Hematopoietic multipotent progenitor cell treated with erythropoietin and hydrocortisone succinate and interleukin-3 and kit ligand, for 6 days (in vitro differentiated cells): ENCODE data around the gene CEMP1.
"Not testable (repeated sequence)": the region's sequence is repeated elsewhere in the genome, so short reads cannot be mapped to it uniquely, and the experiment has no call there.

Experiments used
- DNase-seq: peaks from one replicate; pipeline ENCODE4 v3.0.0-alpha.2; 2015

Gene CEMP1

GRCh38 chr16:2535625-2536013 lies 4.4 kb upstream of the CEMP1 start:
- DNase-seq: no peak

- not testable (repeated sequence) for DNase-seq
Observed at GRCh38 chr16:2534335-2534734, 3.1 kb upstream of the CEMP1 start.

GRCh38 chr16:2533912-2534311 lies 2.7 kb upstream of the CEMP1 start:
- DNase-seq: no peak

GRCh38 chr16:2533142-2533755 lies 2.0 kb upstream of the CEMP1 start:
- DNase-seq: not testable (repeated sequence)

GRCh38 chr16:2532494-2533141 lies 1.4 kb upstream of the CEMP1 start:
- DNase-seq: peak; percentile 72

GRCh38 chr16:2531696-2532493 lies 687 bp upstream of the CEMP1 start:
- DNase-seq: peak; percentile 99

GRCh38 chr16:2530629-2531318 lies 434 bp downstream of the CEMP1 start:
- no peak for DNase-seq

- DNase-seq: no peak
Observed at GRCh38 chr16:2529961-2530628, 1.1 kb downstream of the CEMP1 start.

- DNase-seq: peak; percentile 51
Observed at GRCh38 chr16:2529061-2529931, 1.9 kb downstream of the CEMP1 start.

- DNase-seq: no peak
Observed at GRCh38 chr16:2528161-2529060, 2.8 kb downstream of the CEMP1 start.

- DNase-seq: no peak
Observed at GRCh38 chr16:2527784-2528100, 3.5 kb downstream of the CEMP1 start.

GRCh38 chr16:2527071-2527783 lies 4.0 kb downstream of the CEMP1 start:
- no peak for DNase-seq

GRCh38 chr16:2526135-2526534 lies 5.1 kb downstream of the CEMP1 start:
- no peak for DNase-seq

- no peak for DNase-seq
Observed at GRCh38 chr16:2524339-2524938, 6.8 kb downstream of the CEMP1 start.

- no peak for DNase-seq
Observed at GRCh38 chr16:2523801-2524231, 7.4 kb downstream of the CEMP1 start.

- DNase-seq: peak; percentile 68
Observed at GRCh38 chr16:2520784-2521531, 10.2 kb downstream of the CEMP1 start.

GRCh38 chr16:2520097-2520783 lies 11.0 kb downstream of the CEMP1 start, which contains the start of gene AMDHD2:
AMDHD2 (plus strand) TSS chr16:2520371; CDS start chr16:2520459, 88 bp downstream.
- peak; percentile 95 for DNase-seq

- DNase-seq: no peak
Observed at GRCh38 chr16:2519711-2520080, 11.5 kb downstream of the CEMP1 start.
